Gastroesophageal sphincter (tissue), 4 donors: ENCODE results near the gene DHH. TPM values are rescaled to one million over a fixed set of nuclear protein-coding genes. Genes with fewer than 3 reads are reported as not detected.
A peak's percentile ranks its signal among the peaks of the same experiment; 100 is the strongest.
"Not testable (repeated sequence)": the region's sequence is repeated elsewhere in the genome, so short reads cannot be mapped to it uniquely, and the experiment has no call there.

Source experiments
- ATAC-seq: fragments of 150-250 bp; one replicate; pipeline ENCODE4 v1.9.1; 2016; ENCODE audit warnings: mild to moderate bottlenecking, moderate library complexity
- H3K27ac ChIP-seq, 4 donors: fragments of 200-600 bp; sonication (generic) in 3 of 4; 1 replicate in 3 of 4; 2 replicates in 1 of 4; pipeline ENCODE4 v1.5.1; 2016 to 2019
- H3K27me3 ChIP-seq: fragments of 200-600 bp; sonication (generic); one replicate; pipeline ENCODE4 v1.5.1; 2019
- H3K36me3 ChIP-seq, 2 donors: fragments of 200-600 bp; sonication (generic); one replicate each; pipeline ENCODE4 v1.5.1; 2019; ENCODE audit warnings: control low read depth in 1 of 2
- H3K4me1 ChIP-seq, 3 donors: fragments of 200-600 bp; sonication (generic); 1 replicate in 2 of 3; 2 replicates in 1 of 3; pipeline ENCODE4 v1.5.1; 2016 to 2019; ENCODE audit warnings: control low read depth in 2 of 3
- H3K4me3 ChIP-seq, 2 donors: fragments of 200-600 bp; sonication (generic); one replicate each; pipeline ENCODE4 v1.5.1; 2019; ENCODE audit warnings: mild to moderate bottlenecking in 1 of 2, moderate library complexity in 1 of 2
- H3K9me3 ChIP-seq, 3 donors: fragments of 200-600 bp; sonication (generic); one replicate each; pipeline ENCODE4 v1.5.1; 2017 to 2019; ENCODE audit warnings: control low read depth in 2 of 3
- EP300 ChIP-seq: sonication (generic); formaldehyde crosslinking; IDR thresholded peaks from one replicate; pipeline ENCODE4 v1.6.1; 2017; ENCODE audit warnings: antibody characterized with exemption, mild to moderate bottlenecking
- POLR2A ChIP-seq, 2 donors: fragments of 450-650 bp; IDR thresholded peaks; one replicate each; pipeline ENCODE4 v1.6.1; 2017; ENCODE audit warnings: antibody characterized with exemption in 2 of 2, mild to moderate bottlenecking in 2 of 2, moderate library complexity in 1 of 2
- POLR2AphosphoS5 ChIP-seq: sonication (generic); formaldehyde crosslinking; IDR thresholded peaks from one replicate; pipeline ENCODE4 v1.6.1; 2017; ENCODE audit warnings: antibody characterized with exemption
- WGBS, 2 donors: methylation state at CpG; one replicate each; pipeline ENCODE4 v1.1.5; 2018; ENCODE audit warnings: low coverage in 1 of 2; 5-methylcytosine and 5-hydroxymethylcytosine counted together
- total RNA-seq, 4 donors: library from RNA; depleted of rRNA; stranded (reverse); fragments of >200 nt; gene quantifications; one replicate each; pipeline ENCODE4 v1.1.0, GENCODE V29; 2016
- TF ChIP-seq, protein P1 (sequence below), 4 experiments: fragments of 200-600 bp in 2 of 4; fragments of 450-650 bp in 2 of 4; sonication (generic) in 1 of 4; IDR thresholded peaks; one replicate each; pipeline ENCODE4 v1.5.1; 2017 to 2019; ENCODE audit warnings: antibody characterized with exemption in 4 of 4, mild to moderate bottlenecking in 2 of 4, moderate library complexity in 2 of 4

DHH gene
- 1 to 10 TPM in 2 of 4 donors, under 1 TPM in 2; 0.54 to 1.2 (median 0.85) TPM for total RNA-seq

DNA sequence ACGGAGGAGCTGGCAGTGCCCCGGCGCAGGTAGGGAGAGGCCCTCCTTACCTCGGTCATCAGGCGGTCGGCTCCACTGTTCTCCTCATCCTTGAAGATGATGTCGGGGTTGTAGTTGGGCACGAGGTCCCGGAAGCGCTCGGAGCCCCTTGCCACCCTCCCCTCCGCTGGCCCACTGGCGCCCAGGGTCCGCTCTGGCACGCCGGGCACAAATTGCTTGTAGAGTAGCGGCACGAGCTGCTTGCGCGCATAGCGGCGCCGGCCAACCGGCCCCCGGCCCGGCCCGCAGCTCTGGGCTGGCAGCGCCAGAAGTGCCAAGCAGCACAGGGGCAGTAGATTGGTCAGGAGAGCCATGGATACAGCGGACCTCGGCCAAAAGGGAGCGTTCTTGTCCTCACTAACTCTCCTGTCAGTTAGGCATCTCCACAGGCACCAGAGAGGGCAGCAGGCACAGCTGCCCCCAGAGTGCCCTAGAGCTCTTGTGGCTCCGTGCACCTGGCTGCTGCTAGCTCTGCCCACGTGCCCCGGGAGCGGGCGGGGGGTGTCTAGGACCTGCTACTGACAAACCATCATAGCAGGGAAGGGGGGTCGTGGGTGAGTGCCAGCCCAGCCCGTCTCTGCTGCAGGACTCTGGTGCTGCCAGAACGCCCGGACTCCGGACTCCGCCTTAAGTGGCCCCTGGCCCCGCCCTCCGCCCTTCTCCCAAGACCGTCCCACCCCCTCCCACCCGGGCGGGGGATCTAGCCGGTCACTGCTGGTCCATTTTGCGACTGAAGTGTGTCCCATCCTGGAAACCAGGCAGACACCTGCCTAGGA is at the start of gene DHH:
DHH (minus strand) TSS at position 642 of the 815 bp plus-strand sequence; CDS start at position 353, 289 bp downstream.
- peak within 1 kb of the TSS in 3 of 4 donors; percentile 14 to 67 (median 26) for H3K27ac ChIP-seq
- peak within 1 kb of the TSS in 1 of 2 donors; percentile 43 for H3K4me3 ChIP-seq
- peaks cover 57% of the 10 kb centered on the region for H3K27me3 ChIP-seq
- peaks cover 0 to 37% of the 10 kb centered on the region in 2 donors for H3K36me3 ChIP-seq
- WGBS, 2 donors, result 0 to 4% methylated on average over 1 to 9 of the region's 49 CpGs
- TF ChIP-seq POLR2AphosphoS5 (peak; percentile 14), EP300 (no peak)
- peaks cover 0 to 58% (median 41%) of the 10 kb centered on the region in 3 donors for H3K4me1 ChIP-seq
- ATAC-seq, result peak; percentile 27
- H3K9me3 ChIP-seq, result no peaks in the 10 kb centered on the region

DNA sequence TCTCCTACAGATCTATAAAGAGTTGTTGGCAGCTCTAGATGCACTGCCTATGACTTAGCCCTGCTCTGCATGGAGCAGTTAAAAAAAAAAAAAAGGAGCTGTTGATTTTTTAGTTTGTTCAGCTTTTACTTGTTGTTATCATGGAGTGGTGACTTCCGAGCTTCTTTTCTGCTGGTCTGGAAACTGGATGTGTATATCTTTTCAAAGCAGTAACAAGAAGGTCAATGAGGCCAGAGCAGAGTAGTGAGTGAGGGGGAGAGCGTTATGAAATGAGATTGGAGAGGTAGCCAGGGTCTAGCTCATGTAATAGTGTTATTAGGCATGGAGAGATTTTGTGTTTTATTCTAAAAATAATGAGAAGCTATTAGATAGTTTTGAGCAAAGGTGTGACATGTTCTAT is 49.8 kb upstream of the DHH start:
- H3K36me3 ChIP-seq, result peaks cover 0 to 8% of the 10 kb centered on the region in 2 donors
- H3K9me3 ChIP-seq, result no peaks in the 10 kb centered on the region
- H3K4me3 ChIP-seq, result no peak overlapping the region
- WGBS, 2 donors, result 70 to 92% methylated on average over 2 of the region's 2 CpGs
- no peaks in the 10 kb centered on the region for H3K27me3 ChIP-seq
- no peak overlapping the region for H3K27ac ChIP-seq
- no peaks in the 10 kb centered on the region for H3K4me1 ChIP-seq
- TF ChIP-seq EP300 (no peak), POLR2A (IDR thresholded peaks at IDR 0.05) (no peak), POLR2AphosphoS5 (no peak)
- TF ChIP-seq, protein P1, sequence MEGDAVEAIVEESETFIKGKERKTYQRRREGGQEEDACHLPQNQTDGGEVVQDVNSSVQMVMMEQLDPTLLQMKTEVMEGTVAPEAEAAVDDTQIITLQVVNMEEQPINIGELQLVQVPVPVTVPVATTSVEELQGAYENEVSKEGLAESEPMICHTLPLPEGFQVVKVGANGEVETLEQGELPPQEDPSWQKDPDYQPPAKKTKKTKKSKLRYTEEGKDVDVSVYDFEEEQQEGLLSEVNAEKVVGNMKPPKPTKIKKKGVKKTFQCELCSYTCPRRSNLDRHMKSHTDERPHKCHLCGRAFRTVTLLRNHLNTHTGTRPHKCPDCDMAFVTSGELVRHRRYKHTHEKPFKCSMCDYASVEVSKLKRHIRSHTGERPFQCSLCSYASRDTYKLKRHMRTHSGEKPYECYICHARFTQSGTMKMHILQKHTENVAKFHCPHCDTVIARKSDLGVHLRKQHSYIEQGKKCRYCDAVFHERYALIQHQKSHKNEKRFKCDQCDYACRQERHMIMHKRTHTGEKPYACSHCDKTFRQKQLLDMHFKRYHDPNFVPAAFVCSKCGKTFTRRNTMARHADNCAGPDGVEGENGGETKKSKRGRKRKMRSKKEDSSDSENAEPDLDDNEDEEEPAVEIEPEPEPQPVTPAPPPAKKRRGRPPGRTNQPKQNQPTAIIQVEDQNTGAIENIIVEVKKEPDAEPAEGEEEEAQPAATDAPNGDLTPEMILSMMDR (IDR thresholded peaks at IDR 0.05), result no peak
- no peak for ATAC-seq

DNA sequence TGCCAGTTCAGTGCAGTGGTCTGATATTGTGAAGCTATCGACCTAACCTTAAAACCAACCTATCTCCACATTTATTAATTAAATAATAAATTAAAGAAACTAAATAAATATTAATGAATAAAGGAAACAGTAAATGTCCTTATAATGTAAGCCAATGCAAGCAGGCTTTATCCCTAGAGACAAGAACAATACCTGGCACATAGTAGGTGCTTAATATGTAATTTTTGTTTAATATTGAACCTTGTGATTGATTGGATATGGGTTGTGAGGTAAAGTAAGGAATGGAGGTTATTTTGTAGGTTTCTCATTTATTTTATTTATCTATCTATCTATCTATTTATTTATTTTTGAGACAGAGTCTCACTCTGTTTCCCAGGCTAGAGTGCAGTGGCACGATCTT is 44.4 kb upstream of the DHH start:
- Histone ChIP-seq H3K27me3 (no peaks in the 10 kb centered on the region), H3K9me3 (no peaks in the 10 kb centered on the region), H3K4me3 (no peak overlapping the region), H3K27ac (no peak overlapping the region), H3K36me3 (peaks cover 0 to 9% of the 10 kb centered on the region in 2 donors), H3K4me1 (peaks cover 0 to under 1% (median 0%) of the 10 kb centered on the region in 3 donors)
- ATAC-seq, result no peak
- no peak for TF ChIP-seq POLR2AphosphoS5
- no peak for TF ChIP-seq EP300
- no peak for TF ChIP-seq POLR2A (IDR thresholded peaks at IDR 0.05)
- TF ChIP-seq, protein P1 (IDR thresholded peaks at IDR 0.05), result no peak
- 91 to 92% methylated on average over 2 of the region's 2 CpGs for WGBS, 2 donors

DNA sequence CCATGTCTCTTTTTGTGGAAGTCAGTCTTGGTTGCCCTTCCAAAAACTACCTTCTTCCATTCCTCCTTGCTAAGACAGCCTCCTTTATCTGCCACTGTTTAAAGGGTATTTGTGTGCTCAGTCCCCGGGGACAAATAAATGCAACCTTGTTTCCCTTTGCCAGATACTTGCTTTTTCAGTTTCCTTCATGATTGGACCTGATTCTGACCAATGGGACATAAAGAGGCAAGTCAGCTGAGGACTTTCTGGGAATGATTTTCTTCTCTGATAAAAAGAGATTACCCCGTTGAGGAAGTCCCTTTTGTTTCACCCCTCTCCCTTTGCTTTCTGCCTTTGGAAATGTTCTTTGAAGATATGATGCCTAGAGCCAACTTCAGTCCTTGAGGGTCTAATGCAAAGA is 44.0 kb upstream of the DHH start:
- Histone ChIP-seq H3K4me1 (peaks cover 0 to 5% (median 0%) of the 10 kb centered on the region in 3 donors), H3K27ac (no peak overlapping the region), H3K9me3 (no peaks in the 10 kb centered on the region), H3K27me3 (no peaks in the 10 kb centered on the region), H3K4me3 (no peak overlapping the region), H3K36me3 (peaks cover 0 to 9% of the 10 kb centered on the region in 2 donors)
- no peak for TF ChIP-seq EP300
- TF ChIP-seq POLR2AphosphoS5, result no peak
- TF ChIP-seq POLR2A (IDR thresholded peaks at IDR 0.05), result no peak
- TF ChIP-seq, protein P1 (IDR thresholded peaks at IDR 0.05), result no peak
- ATAC-seq, result no peak
- 65 to 75% methylated on average over 1 to 2 of the region's 2 CpGs for WGBS, 2 donors

DNA sequence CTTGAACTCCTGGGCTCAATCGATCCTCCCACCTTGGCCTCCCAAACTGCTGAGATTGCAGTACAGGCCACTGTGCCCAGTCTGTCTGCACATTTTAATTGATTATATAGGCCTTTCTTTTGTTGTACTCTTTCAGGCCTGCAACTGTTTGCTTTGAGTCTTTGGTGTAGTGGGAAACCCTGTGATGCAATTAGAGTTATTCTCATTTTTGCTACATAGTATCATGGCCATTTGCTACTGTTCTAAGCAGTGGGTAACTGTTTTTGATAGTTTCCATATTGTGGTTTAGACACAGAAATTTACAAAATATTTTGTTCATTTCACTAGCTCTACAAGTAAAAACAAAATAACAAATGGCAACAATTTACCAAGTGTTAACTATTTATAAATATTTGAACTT is 42.9 kb upstream of the DHH start:
- H3K36me3 ChIP-seq, result peaks cover 0 to 9% of the 10 kb centered on the region in 2 donors
- H3K27me3 ChIP-seq, result no peaks in the 10 kb centered on the region
- TF ChIP-seq POLR2AphosphoS5, result no peak
- no peak for TF ChIP-seq POLR2A (IDR thresholded peaks at IDR 0.05)
- TF ChIP-seq, protein P1 (IDR thresholded peaks at IDR 0.05), result no peak
- no peak for TF ChIP-seq EP300
- ATAC-seq, result no peak
- H3K4me1 ChIP-seq, result peaks cover 0 to 16% (median 6%) of the 10 kb centered on the region in 3 donors
- WGBS, 2 donors, result no CpG with 5 or more reads among the region's 1 CpG
- no peak overlapping the region for H3K27ac ChIP-seq
- H3K9me3 ChIP-seq, result no peaks in the 10 kb centered on the region
- H3K4me3 ChIP-seq, result no peak overlapping the region

DNA sequence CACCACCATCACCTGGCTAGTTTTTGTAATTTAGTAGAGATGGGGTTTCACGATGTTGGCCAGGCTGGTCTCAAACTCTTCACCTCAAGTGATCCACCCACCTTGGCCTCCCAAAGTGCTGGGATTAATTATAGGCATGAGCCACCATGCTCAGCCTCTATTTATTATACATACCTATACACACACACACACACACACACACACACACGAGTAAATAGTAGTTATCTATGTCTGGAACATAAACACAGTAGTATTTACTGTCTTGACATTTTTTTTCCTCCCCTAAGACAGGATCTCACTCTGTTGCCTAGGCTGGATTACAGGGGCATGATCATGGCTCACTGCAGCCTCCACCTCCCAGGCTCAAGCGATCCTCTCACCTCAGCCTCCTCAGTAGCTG is 42.4 kb upstream of the DHH start:
- ATAC-seq, H3K4me3 ChIP-seq, H3K27ac ChIP-seq, H3K36me3 ChIP-seq, H3K27me3 ChIP-seq, H3K9me3 ChIP-seq: not testable (repeated sequence)
- WGBS, 2 donors, result 67 to 86% methylated on average over 1 to 3 of the region's 3 CpGs
- peaks cover 0 to 21% (median 9%) of the 10 kb centered on the region in 3 donors for H3K4me1 ChIP-seq
